Measurements from ENCODE around the gene CTDSPL. TPM values are rescaled to one million over a fixed set of nuclear protein-coding genes. Genes with fewer than 3 reads are reported as not detected.

Gene CTDSPL
- total RNA-seq, 2 experiments from 2014 or later: 0.90 to 2.1 TPM

GRCh38 chr3:37872413-37873160 is 10.9 kb downstream of the CTDSPL start:
- Mint-ChIP-seq H3K27me3 (ENCODE audit: low read depth) (peaks cover 29% of the 10 kb centered on the region), H3K4me1 (ENCODE audit: low read depth) (peaks cover 6% of the 10 kb centered on the region), H3K27ac (no peak overlapping the region), H3K4me3 (no peak overlapping the region), H3K36me3 (ENCODE audit: low read depth) (peaks cover 3% of the 10 kb centered on the region), H3K9me3 (ENCODE audit: insufficient read depth) (peaks cover 8% of the 10 kb centered on the region)
- DNase-seq: no peak
- ChIA-PET CTCF (interaction anchor here (1.4 kb wide), 2 partner anchors 17 to 95 kb away, joined by 3 read pairs; no protein-coding TSS in a partner anchor), POLR2A (no interaction called here)
- no peak for ATAC-seq

GRCh38 chr3:37876279-37876678 is 14.6 kb downstream of the CTDSPL start:
- peaks cover 5% of the 10 kb centered on the region for H3K9me3 Mint-ChIP-seq (ENCODE audit: insufficient read depth)
- DNase-seq: no peak
- no peak for ATAC-seq
- peaks cover 6% of the 10 kb centered on the region for H3K4me1 Mint-ChIP-seq (ENCODE audit: low read depth)
- no peak overlapping the region for H3K4me3 Mint-ChIP-seq
- ChIA-PET CTCF (interaction anchor here (1.6 kb wide), 1 partner anchor 98 kb away, joined by 5 read pairs; no protein-coding TSS in a partner anchor), POLR2A (no interaction called here)
- peaks cover 16% of the 10 kb centered on the region for H3K27me3 Mint-ChIP-seq (ENCODE audit: low read depth)
- H3K27ac Mint-ChIP-seq: no peak overlapping the region
- peaks cover 3% of the 10 kb centered on the region for H3K36me3 Mint-ChIP-seq (ENCODE audit: low read depth)

DNA sequence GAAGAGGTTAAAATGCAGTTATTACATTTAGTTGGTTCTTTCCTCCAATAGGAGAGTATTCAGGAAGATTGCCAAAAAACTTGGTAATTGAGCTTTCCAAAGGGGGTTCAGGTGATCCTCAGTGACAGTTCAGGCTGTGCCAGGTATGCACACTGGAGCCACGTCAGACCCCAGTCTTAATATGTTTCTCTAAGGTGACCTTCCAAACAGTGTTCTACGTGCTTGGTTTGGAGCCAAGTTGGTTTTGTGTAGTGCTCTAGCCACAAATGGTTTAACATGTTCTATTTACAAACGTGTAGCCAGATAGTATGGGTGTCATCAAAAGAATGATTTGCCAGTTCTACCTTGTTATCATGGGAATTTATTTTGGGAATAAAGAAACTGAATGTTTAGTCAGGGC is 21.0 kb downstream of the CTDSPL start:
- Mint-ChIP-seq H3K9me3 (ENCODE audit: insufficient read depth) (no peaks in the 10 kb centered on the region), H3K27ac (no peak overlapping the region), H3K4me1 (ENCODE audit: low read depth) (no peaks in the 10 kb centered on the region), H3K27me3 (ENCODE audit: low read depth) (peaks cover 18% of the 10 kb centered on the region), H3K4me3 (no peak overlapping the region), H3K36me3 (ENCODE audit: low read depth) (no peaks in the 10 kb centered on the region)
- ATAC-seq: no peak
- POLR2A ChIA-PET: no interaction called here
- CTCF ChIA-PET: no interaction called here
- no peak for DNase-seq

DNA sequence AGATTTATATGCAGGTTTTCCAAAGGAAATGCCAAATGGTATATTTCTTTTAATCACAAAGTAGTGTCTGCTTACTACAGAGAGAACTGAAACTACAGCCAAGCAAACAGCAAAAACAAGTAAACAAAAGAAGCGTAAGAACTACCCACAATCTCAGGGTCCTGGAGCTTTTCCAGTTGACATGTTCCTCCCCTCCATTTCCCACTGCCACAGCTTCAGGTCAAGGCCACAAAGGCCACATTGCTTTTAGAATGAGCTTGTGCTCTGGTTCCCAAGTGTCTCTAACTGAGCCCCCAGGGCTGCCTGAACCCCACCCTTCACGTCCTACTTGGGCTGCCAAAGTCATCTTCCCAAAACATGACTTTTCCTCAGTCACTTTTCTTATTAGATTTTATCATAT is 24.1 kb downstream of the CTDSPL start:
- Mint-ChIP-seq H3K36me3 (ENCODE audit: low read depth) (no peaks in the 10 kb centered on the region), H3K4me3 (no peak overlapping the region), H3K27me3 (ENCODE audit: low read depth) (peaks cover 14% of the 10 kb centered on the region), H3K4me1 (ENCODE audit: low read depth) (no peaks in the 10 kb centered on the region), H3K9me3 (ENCODE audit: insufficient read depth) (no peaks in the 10 kb centered on the region), H3K27ac (no peak overlapping the region)
- DNase-seq (no peak), ATAC-seq (no peak)
- POLR2A ChIA-PET: no interaction called here
- CTCF ChIA-PET: interaction anchor here (1.2 to 2.0 kb wide), 3 partner anchors 82 to 111 kb away, joined by 3 to 9 read pairs (median 3); no protein-coding TSS in a partner anchor

- ATAC-seq (no peak), DNase-seq (no peak)
- H3K4me3 Mint-ChIP-seq: no peak overlapping the region
- H3K27me3 Mint-ChIP-seq (ENCODE audit: low read depth): peaks cover 14% of the 10 kb centered on the region
- ChIA-PET POLR2A (no interaction called here), CTCF (interaction anchor here (0.9 to 2.0 kb wide), 5 partner anchors 15 to 110 kb away, joined by 3 to 9 read pairs (median 3); no protein-coding TSS in a partner anchor)
- H3K36me3 Mint-ChIP-seq (ENCODE audit: low read depth): no peaks in the 10 kb centered on the region
- H3K4me1 Mint-ChIP-seq (ENCODE audit: low read depth): no peaks in the 10 kb centered on the region
- no peak overlapping the region for H3K27ac Mint-ChIP-seq
- no peaks in the 10 kb centered on the region for H3K9me3 Mint-ChIP-seq (ENCODE audit: insufficient read depth)
Measured at GRCh38 chr3:37886395-37886794, 24.7 kb downstream of the CTDSPL start.

DNA sequence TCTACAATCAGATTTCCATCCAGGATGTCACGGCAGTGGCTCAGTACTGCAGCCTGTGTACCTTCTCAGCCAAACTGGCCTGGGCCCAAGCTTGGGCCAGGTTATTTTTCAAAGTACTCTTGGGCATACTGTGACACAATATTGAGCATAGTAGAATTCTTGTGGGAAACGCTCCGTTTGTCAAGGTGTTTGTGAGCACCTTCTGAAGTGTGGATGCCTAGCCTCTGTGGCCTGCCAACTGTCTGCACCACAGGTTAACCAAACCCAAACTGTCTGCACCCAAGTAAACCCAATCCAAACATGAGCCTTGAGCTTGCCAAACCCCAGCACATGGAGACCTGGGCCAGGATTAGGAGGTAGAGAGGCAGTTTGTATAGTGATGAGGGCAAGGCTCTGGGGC is 25.4 kb downstream of the CTDSPL start:
- peaks cover 14% of the 10 kb centered on the region for H3K27me3 Mint-ChIP-seq (ENCODE audit: low read depth)
- DNase-seq: no peak
- H3K36me3 Mint-ChIP-seq (ENCODE audit: low read depth): no peaks in the 10 kb centered on the region
- ChIA-PET CTCF (interaction anchor here (0.9 to 2.0 kb wide), 4 partner anchors 16 to 80 kb away, joined by 3 to 9 read pairs (median 4); no protein-coding TSS in a partner anchor), POLR2A (no interaction called here)
- no peaks in the 10 kb centered on the region for H3K9me3 Mint-ChIP-seq (ENCODE audit: insufficient read depth)
- H3K4me1 Mint-ChIP-seq (ENCODE audit: low read depth): no peaks in the 10 kb centered on the region
- ATAC-seq: no peak
- H3K27ac Mint-ChIP-seq: no peak overlapping the region
- H3K4me3 Mint-ChIP-seq: no peak overlapping the region

GRCh38 chr3:37887824-37888223 is 26.1 kb downstream of the CTDSPL start:
- H3K4me1 Mint-ChIP-seq (ENCODE audit: low read depth): no peaks in the 10 kb centered on the region
- DNase-seq (no peak), ATAC-seq (no peak)
- no peak overlapping the region for H3K4me3 Mint-ChIP-seq
- CTCF ChIA-PET: interaction anchor here (1.5 to 1.6 kb wide), 3 partner anchors 14 to 32 kb away, joined by 3 to 5 read pairs (median 4); no protein-coding TSS in a partner anchor
- H3K36me3 Mint-ChIP-seq (ENCODE audit: low read depth): no peaks in the 10 kb centered on the region
- H3K27me3 Mint-ChIP-seq (ENCODE audit: low read depth): peaks cover 16% of the 10 kb centered on the region
- POLR2A ChIA-PET: no interaction called here
- no peaks in the 10 kb centered on the region for H3K9me3 Mint-ChIP-seq (ENCODE audit: insufficient read depth)
- no peak overlapping the region for H3K27ac Mint-ChIP-seq

GRCh38 chr3:37888421-37888820 is 26.7 kb downstream of the CTDSPL start:
- CTCF ChIA-PET: interaction anchor here (1.4 to 1.6 kb wide), 4 partner anchors 9 to 86 kb away, joined by 3 to 5 read pairs (median 4); no protein-coding TSS in a partner anchor
- POLR2A ChIA-PET: no interaction called here
- no peaks in the 10 kb centered on the region for H3K4me1 Mint-ChIP-seq (ENCODE audit: low read depth)
- DNase-seq (no peak), ATAC-seq (no peak)
- no peak overlapping the region for H3K27ac Mint-ChIP-seq
- H3K27me3 Mint-ChIP-seq (ENCODE audit: low read depth): peaks cover 18% of the 10 kb centered on the region
- H3K4me3 Mint-ChIP-seq: no peak overlapping the region
- H3K9me3 Mint-ChIP-seq (ENCODE audit: insufficient read depth): no peaks in the 10 kb centered on the region
- H3K36me3 Mint-ChIP-seq (ENCODE audit: low read depth): no peaks in the 10 kb centered on the region

- Mint-ChIP-seq H3K27me3 (ENCODE audit: low read depth) (peaks cover 18% of the 10 kb centered on the region), H3K36me3 (ENCODE audit: low read depth) (no peaks in the 10 kb centered on the region), H3K4me1 (ENCODE audit: low read depth) (no peaks in the 10 kb centered on the region), H3K9me3 (ENCODE audit: insufficient read depth) (no peaks in the 10 kb centered on the region), H3K27ac (no peak overlapping the region), H3K4me3 (no peak overlapping the region)
- ChIA-PET POLR2A (interaction anchor here (1.2 kb wide), 1 partner anchor 13 kb away, joined by 3 read pairs; no protein-coding TSS in a partner anchor), CTCF (no interaction called here)
- DNase-seq: no peak
- no peak for ATAC-seq
Measured at GRCh38 chr3:37890522-37890921, 28.8 kb downstream of the CTDSPL start.

DNA sequence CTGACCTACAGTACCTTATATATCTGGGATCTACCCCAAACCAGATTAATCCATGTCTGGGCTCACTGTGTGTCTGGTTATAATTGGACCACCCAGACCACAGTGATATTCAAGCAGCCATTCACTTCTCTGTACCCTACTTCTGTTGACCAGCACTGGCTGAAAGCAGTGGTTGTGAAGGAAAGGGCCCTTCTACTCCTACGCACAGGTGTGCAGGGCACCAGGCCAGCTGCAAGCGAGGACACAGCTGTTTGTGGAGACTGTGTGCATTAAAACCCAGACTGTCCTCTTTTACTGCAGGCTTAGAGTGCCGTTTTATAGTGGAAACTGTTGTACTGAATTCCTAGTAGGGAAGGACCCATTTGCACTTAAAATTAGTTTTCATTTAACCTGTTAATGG is 29.5 kb downstream of the CTDSPL start:
- no peaks in the 10 kb centered on the region for H3K36me3 Mint-ChIP-seq (ENCODE audit: low read depth)
- no peaks in the 10 kb centered on the region for H3K4me1 Mint-ChIP-seq (ENCODE audit: low read depth)
- H3K4me3 Mint-ChIP-seq: no peak overlapping the region
- CTCF ChIA-PET: interaction anchor here (2.3 kb wide), 1 partner anchor 36 kb away, joined by 9 read pairs; no protein-coding TSS in a partner anchor
- H3K9me3 Mint-ChIP-seq (ENCODE audit: insufficient read depth): no peaks in the 10 kb centered on the region
- POLR2A ChIA-PET: no interaction called here
- no peak overlapping the region for H3K27ac Mint-ChIP-seq
- no peak for DNase-seq
- peaks cover 19% of the 10 kb centered on the region for H3K27me3 Mint-ChIP-seq (ENCODE audit: low read depth)
- ATAC-seq: no peak

GRCh38 chr3:37892927-37893600 is 31.4 kb downstream of the CTDSPL start:
- no peaks in the 10 kb centered on the region for H3K4me1 Mint-ChIP-seq (ENCODE audit: low read depth)
- H3K9me3 Mint-ChIP-seq (ENCODE audit: insufficient read depth): no peaks in the 10 kb centered on the region
- no peaks in the 10 kb centered on the region for H3K36me3 Mint-ChIP-seq (ENCODE audit: low read depth)
- H3K4me3 Mint-ChIP-seq: no peak overlapping the region
- ChIA-PET POLR2A (interaction anchor here (0.6 kb wide), 1 partner anchor 74 kb away, joined by 3 read pairs; no protein-coding TSS in a partner anchor), CTCF (interaction anchor here (1.4 to 2.3 kb wide), 3 partner anchors 10 to 63 kb away, joined by 3 to 9 read pairs (median 4); no protein-coding TSS in a partner anchor)
- H3K27me3 Mint-ChIP-seq (ENCODE audit: low read depth): peaks cover 17% of the 10 kb centered on the region
- no peak overlapping the region for H3K27ac Mint-ChIP-seq
- DNase-seq (no peak), ATAC-seq (no peak)

DNA sequence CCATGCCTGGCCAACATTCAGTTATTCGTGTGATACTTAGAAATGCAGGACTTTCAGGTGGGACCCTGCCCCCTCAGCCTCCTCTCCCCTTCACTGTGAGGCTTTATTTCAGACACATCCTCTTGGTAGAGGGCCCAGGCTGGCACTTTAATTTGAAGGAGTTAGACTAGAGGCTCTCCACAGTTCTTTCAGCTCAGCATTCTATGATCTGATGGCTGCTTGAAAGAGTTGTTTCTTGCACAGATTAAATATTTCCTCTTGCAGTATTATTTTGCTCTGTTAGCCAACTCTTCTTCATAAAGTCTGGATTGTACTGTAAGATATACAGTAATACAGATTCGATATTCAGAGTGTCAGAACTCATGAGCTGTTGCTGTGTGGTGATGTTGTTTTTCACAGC is 35.1 kb downstream of the CTDSPL start:
- ATAC-seq (no peak), DNase-seq (no peak)
- Mint-ChIP-seq H3K27ac (no peak overlapping the region), H3K27me3 (ENCODE audit: low read depth) (peaks cover 17% of the 10 kb centered on the region), H3K36me3 (ENCODE audit: low read depth) (no peaks in the 10 kb centered on the region), H3K9me3 (ENCODE audit: insufficient read depth) (no peaks in the 10 kb centered on the region), H3K4me3 (no peak overlapping the region), H3K4me1 (ENCODE audit: low read depth) (peaks cover 22% of the 10 kb centered on the region)
- ChIA-PET CTCF (interaction anchor here (0.5 to 1.2 kb wide), 3 partner anchors 8 to 245 kb away, joined by 3 to 5 read pairs (median 5); no protein-coding TSS in a partner anchor), POLR2A (no interaction called here)

All from activated CD8-positive, alpha-beta T cell treated with anti-CD3 and anti-CD28 coated beads, Interleukin-2, amount 10 ng/mL, durations not matched to agents 7 days and 5 days (primary cell).